GM12874 (cell line): ENCODE results near the gene PLCG2.

Experiments used
- TF ChIP-seq, protein P1 (sequence below): IDR thresholded peaks from 2 replicates; pipeline ENCODE4 v1.5.1; 2011; ENCODE audit warnings: low read depth, mild to moderate bottlenecking, control low read depth, low read length, moderate library complexity; ENCODE audit not compliant: insufficient read depth

Gene PLCG2

DNA sequence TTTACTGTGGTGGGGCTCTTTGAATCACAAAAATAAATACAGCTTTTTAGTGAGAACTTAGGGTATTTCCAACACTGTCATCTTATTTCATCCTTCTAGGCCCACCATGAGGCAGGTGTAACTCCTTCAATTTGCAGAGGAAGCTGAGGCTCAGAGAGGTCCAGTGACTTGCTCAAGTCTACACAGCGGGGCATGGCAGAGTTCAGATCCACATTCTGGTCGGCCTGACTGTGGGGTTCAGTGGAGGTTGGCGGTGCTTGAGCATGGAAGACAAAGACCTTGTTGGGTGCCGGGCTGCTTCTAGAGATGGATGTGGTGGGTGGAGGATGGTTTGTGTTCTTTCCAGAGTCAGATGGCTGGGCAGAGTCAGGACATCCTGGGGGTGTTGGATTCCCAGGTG, 39.8 kb downstream of the PLCG2 start:
- TF ChIP-seq, protein P1, sequence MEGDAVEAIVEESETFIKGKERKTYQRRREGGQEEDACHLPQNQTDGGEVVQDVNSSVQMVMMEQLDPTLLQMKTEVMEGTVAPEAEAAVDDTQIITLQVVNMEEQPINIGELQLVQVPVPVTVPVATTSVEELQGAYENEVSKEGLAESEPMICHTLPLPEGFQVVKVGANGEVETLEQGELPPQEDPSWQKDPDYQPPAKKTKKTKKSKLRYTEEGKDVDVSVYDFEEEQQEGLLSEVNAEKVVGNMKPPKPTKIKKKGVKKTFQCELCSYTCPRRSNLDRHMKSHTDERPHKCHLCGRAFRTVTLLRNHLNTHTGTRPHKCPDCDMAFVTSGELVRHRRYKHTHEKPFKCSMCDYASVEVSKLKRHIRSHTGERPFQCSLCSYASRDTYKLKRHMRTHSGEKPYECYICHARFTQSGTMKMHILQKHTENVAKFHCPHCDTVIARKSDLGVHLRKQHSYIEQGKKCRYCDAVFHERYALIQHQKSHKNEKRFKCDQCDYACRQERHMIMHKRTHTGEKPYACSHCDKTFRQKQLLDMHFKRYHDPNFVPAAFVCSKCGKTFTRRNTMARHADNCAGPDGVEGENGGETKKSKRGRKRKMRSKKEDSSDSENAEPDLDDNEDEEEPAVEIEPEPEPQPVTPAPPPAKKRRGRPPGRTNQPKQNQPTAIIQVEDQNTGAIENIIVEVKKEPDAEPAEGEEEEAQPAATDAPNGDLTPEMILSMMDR, result no peak

DNA sequence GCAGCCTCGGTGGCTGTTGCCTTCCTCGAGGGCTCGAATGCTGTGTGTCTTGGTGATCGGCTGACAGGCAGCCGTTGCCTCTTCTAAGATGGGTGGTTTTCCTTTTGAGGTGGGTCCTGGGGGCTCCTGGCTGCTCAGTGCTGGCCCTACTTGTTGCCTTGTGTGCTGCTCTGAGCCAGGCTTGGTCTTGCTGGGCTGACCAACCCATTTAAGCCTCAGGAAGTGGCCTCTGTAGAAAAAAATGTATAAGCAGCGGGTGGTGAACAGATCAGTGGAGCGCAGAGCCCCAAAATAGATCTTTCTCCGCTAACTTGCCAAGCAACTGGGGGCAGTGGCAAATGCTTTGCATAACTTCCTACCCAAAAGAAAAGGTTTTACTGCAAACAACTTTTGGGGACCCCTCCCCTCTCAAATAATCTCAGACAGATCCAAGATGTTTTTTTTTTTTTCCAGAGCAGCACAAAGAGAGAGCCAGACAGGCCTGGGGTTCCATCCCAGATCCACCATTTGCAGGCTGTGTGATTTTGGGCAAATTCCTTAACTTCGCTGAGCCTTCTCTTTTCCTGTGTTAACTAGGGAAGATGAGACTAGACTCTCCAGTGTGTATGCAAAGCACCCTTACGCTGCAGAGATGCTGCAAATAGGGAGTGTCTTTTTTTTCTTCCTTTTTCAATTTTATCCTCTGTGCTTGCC, 42.5 kb downstream of the PLCG2 start:
- TF ChIP-seq, protein P1, result no peak

DNA sequence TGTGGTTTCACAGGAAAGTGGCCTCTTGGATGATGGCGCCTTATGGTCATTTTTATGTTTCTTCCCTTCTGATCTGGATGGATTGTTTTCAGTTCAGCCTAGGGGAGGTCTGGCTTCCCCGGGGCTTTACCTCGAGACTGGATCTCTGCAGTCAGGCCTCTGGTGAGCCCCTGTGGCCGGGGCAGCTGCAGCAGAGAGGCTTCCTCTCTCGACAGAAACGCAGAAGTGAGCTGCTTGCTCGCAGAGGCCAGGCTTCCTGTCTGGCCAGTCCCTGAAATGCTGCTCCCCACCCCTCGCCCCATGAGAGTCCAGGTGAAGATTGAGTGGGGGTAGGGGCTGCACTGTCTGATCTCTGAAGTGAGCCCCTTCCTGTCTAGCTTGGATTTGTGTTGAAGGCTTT, 44.0 kb downstream of the PLCG2 start:
- TF ChIP-seq, protein P1, result no peak

DNA sequence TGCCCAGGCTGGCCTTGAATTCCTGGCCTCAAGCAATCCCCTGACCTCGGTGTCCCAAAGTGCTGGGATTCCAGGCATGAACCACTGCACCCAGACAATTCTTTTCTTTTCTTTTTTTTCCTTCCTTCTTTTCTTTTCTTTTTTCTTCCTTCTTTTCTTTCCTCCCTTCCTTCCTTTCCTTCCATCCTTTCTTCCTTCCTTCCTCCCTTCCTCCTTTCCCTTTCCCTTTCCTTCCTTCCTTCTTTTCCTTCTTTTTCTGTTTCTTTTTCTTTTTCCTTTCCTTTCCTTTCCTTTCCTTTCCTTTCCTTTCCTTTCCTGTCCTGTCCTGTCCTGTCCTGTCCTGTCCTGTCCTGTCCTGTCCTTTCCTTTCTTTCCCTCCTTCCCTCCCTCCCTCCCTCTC, 44.6 kb downstream of the PLCG2 start:
- TF ChIP-seq, protein P1, result no peak

DNA sequence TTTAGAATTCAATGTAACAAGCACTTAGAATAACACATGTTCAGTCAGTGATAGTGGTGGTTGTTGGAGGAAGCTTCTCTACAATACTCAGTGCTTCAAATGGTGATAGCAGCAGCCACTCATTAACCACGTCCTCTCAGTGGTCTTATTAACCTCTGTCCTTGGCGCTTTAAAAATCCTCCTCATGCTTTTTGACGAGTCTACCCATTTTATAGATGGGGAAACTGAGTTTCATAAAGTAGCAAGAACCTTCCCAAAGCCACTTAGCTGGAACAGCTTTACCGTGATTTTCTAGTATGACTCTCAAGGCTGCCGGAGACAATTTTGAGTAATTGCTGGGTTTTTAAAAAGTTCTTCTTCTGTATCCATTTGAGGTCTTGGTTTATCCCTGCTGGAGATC, 47.4 kb downstream of the PLCG2 start:
- TF ChIP-seq, protein P1, result no peak

DNA sequence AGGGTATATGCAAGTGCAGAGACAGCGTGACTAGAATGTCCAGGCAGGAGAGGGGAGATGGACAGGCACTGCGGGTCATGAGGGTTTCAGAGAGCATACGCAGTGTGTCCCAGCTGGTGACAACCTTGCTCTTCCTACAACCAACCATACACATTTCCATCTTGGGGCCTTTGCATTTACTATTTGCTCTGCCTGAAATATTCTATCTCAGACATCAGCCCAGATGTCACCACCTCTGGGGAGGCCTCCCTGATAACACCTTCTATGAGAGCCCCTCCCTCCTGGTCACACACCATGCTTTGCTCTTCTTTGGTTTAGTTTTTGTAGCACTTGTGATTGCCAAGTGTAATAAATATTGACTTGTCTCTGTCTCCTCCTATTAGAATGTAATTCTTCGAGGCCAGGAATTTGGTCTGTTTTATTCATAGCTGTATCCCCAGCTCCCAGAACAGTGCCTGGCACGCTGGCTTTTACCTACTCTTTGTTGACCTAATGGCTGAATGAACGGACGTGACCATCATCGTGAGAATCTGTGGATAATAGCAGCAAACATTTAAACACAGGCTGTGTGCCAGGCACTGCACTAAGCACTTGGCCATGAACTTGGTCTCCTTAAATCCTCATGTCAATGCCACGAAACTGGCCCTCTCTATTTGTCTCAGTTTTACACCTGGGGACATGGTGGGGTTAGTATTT, 51.9 kb downstream of the PLCG2 start:
- TF ChIP-seq, protein P1, result no peak

DNA sequence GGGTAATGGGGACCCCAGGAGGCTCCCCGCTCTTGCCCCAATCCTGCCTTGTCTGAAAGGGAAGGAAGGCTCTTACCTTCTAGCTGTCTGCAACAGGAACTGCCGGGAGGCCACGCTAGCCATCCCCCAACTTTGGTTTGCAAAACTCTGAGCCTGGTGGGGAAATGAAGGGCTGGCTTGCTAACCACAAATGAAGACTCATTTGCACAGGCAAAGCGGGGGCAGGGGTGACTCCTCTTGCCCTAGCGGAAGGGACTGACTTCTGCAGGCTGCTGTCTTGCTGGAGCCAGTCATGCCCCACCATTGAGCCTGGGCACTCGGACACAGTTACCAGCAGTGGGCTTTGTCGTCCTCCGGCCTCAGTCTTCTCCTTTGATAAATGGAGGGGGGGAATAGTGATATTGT, 52.6 kb downstream of the PLCG2 start:
- TF ChIP-seq, protein P1, result peak; percentile 62
